NCI-H446 (cell line): Measurements from ENCODE around the gene RPS6KA2.

Experiments used
- DNase-seq, 2 experiments: peaks; one replicate each; lab custom pipeline; 2025; lab: John Stamatoyannopoulos, UW

RPS6KA2 gene

GRCh38 chr6:166573511-166574216 is 53.4 kb downstream of the RPS6KA2 start:
- no peak for DNase-seq

GRCh38 chr6:166572370-166573261 is 54.4 kb downstream of the RPS6KA2 start:
- no peak for DNase-seq

- DNase-seq = no peak
These were observed 55.9 kb downstream of the RPS6KA2 start for GRCh38 chr6:166570929-166571713.

GRCh38 chr6:166569206-166569605 is 57.8 kb downstream of the RPS6KA2 start:
- DNase-seq = no peak

GRCh38 chr6:166567813-166568212 is 59.2 kb downstream of the RPS6KA2 start:
- DNase-seq = no peak

- no peak for DNase-seq
These were observed 59.9 kb downstream of the RPS6KA2 start for GRCh38 chr6:166567107-166567506.

- no peak for DNase-seq
These were observed 60.7 kb downstream of the RPS6KA2 start for GRCh38 chr6:166566026-166567011.

GRCh38 chr6:166565084-166565967 is 61.7 kb downstream of the RPS6KA2 start:
- DNase-seq = no peak

- no peak for DNase-seq
These were observed 63.2 kb downstream of the RPS6KA2 start for GRCh38 chr6:166563805-166564204.

GRCh38 chr6:166563200-166563599 is 63.9 kb downstream of the RPS6KA2 start:
- no peak for DNase-seq

- DNase-seq = no peak
These were observed 64.3 kb downstream of the RPS6KA2 start for GRCh38 chr6:166562726-166563125.

- no peak for DNase-seq
These were observed 65.2 kb downstream of the RPS6KA2 start for GRCh38 chr6:166561771-166562359.

- DNase-seq = no peak
These were observed 66.8 kb downstream of the RPS6KA2 start for GRCh38 chr6:166560222-166560621.

- no peak for DNase-seq
These were observed 67.4 kb downstream of the RPS6KA2 start for GRCh38 chr6:166559662-166560061.

- DNase-seq = no peak
These were observed 67.8 kb downstream of the RPS6KA2 start for GRCh38 chr6:166559211-166559610.

GRCh38 chr6:166558156-166559005 is 68.7 kb downstream of the RPS6KA2 start:
- no peak for DNase-seq

- peak in 1 of 2 experiments; percentile 17 for DNase-seq
These were observed 70.2 kb downstream of the RPS6KA2 start for GRCh38 chr6:166556863-166557322.

GRCh38 chr6:166556336-166556735 is 70.7 kb downstream of the RPS6KA2 start:
- no peak for DNase-seq

- DNase-seq = no peak
These were observed 72.0 kb downstream of the RPS6KA2 start for GRCh38 chr6:166555086-166555485.
